Stimulated activated naive CD4-positive, alpha-beta T cell (primary cell): ENCODE measurements around the gene HNRNPUL1.

Experiments
- DNase-seq, 6 experiments: peaks; one replicate each; lab custom pipeline; 2025; lab: John Stamatoyannopoulos, UW

Gene HNRNPUL1

DNA sequence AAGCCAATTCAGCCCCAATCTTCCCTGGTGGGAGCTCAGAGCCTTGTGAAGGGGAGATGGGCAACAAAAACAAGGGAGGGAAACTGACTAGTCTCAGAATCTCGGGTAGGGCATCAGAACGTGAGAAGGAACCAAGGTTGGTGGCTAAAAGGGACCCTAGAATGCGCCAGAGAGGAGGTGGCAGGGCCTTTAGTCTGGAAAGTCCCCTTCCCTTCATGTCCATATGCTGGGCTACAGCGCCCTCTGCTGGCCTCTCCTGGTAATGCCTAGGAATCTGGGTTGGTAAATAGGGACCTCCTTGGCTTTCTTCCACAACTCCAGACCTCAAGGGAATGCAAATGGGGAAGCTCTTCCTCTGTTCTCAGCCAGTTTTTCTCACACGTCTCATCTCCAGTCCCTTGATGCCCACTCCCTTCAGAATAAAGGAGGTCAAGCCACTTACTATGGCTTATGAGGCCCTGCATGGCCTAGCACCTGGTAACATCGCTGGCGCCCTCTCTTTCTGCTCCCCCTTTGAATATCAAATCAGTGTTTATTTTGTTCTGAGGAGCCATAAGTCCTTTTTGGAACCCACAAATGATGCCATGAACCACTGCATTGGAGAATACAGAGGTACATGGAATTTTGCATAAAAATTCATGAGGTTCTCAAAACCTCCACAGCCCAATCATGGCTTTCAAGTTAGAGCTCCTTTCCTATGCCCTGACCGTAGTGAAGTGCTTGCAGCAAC is 44.4 kb downstream of the HNRNPUL1 start:
- peak; percentile 79 to 95 (median 92) for DNase-seq

DNA sequence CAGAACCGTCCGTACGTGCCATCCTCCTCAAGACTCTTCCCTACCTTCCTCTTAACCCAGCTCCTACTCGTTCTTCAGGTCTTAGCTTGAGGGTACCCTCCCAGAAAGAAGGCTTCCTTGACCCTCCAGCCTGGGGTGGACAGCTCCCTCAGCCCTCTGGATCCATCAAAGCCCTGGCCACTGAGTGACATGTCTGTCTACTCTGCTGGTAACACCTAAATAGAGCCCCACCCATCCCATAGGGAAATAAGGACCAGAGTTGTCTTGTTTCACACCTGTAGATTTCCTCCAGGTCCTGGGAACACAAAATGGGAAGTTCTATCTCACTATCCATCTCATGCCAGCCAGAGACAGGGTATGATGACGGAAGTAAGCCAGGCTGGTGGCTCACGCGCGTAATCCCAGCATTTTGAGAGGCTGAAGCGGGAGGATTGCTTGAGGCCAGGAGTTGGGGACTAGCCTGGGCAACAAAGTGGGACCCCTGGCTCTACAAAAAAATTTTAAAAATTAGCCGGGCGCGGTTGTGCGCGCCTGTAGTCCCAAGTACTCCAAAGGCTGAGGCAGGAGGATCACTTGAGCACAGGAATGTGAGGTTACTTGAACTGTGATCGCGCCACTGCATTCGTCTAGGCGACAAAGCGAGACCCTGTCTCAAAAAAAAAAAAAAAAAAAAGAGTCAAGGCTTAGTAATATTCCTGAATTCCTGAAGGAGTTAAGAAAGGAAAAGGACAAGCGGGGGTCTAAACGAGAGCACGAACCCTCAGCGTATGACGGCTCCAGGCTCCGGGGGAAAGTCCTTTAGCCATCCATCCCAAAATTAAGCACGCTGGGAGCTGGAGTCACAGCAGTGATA is 45.2 kb downstream of the HNRNPUL1 start:
- no peak for DNase-seq

DNA sequence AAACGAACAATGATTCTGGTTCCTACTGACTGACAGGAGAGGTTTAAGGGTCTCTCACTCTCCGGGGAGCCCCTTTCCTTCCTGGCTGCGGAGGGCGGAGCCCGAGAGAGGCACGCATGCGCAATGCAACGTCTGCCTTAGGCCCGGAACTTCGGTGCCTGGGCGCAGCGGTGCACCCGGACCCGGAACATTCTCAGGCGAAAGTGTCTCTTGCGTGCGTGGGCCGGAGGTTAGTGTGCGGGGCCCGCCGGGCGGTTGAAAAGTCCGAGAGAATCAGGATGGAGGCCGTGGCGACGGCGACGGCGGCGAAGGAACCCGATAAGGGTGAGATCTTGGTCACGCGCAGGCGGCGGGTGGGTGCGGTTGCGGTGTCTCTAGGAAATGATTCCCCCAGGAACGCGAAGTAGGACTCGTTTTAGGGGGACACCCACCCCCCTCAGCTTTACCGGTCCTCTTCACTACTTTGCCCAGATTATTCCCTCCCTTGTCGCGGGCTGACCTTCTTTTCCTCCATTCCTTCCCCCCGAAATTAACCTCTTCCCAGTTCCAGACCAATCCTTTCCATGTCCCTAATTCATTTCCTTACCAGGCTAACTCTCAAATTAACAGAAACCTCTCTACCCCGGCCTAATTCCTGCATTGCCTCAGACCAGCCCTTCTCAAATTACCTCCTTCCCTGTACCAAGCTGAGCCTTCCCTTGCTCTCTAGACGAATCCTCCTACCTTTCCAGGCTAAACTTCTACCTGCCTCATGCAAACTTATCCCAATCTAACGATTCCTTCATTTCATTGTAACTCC is 46.1 kb downstream of the HNRNPUL1 start, which contains the start of gene CCDC97:
TSS of gene CCDC97 (plus strand) at position 140 of the 799 bp plus-strand sequence. CDS start at position 279, 139 bp downstream.
- DNase-seq = peak; percentile 82 to 98 (median 86)

DNA sequence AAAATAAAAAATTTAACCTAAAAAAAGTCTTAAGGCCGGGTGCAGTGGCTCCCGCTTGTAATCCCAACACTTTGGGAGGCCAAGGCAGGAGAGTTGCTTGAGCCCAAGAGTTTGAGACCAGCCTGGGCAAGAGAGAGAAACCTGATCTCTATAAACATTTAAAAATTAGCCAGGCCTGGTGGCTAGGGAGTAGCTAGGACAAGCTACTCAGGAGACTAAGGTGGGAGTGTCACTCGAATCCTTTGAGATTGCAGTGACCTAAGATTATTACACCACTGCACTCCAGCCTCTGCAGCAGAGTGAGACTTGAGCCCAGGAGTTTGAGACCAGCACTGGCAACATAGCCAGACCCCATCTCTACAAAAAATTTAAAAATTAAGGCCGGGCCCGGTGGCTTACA is 46.9 kb downstream of the HNRNPUL1 start:
- DNase-seq = no peak

DNA sequence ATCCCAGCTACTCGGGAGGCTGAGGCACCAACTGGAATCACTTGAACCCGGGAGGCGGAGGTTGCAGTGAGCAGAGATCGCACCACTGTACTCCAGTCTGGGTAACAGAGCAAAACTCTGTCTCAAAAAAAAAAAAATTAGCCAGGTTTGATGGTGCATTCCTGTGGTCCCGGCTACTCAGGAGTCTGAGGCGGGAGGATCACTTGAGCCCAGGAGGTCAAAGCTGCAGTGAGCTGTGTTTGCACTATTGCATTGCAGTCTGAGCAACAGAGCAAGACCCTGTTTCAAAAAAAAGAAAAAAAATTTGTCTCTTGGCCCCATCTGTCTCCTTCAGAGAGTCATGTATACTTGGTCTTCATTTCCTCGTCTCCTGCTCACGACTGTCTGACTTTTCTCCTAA is 47.4 kb downstream of the HNRNPUL1 start:
- no peak for DNase-seq

DNA sequence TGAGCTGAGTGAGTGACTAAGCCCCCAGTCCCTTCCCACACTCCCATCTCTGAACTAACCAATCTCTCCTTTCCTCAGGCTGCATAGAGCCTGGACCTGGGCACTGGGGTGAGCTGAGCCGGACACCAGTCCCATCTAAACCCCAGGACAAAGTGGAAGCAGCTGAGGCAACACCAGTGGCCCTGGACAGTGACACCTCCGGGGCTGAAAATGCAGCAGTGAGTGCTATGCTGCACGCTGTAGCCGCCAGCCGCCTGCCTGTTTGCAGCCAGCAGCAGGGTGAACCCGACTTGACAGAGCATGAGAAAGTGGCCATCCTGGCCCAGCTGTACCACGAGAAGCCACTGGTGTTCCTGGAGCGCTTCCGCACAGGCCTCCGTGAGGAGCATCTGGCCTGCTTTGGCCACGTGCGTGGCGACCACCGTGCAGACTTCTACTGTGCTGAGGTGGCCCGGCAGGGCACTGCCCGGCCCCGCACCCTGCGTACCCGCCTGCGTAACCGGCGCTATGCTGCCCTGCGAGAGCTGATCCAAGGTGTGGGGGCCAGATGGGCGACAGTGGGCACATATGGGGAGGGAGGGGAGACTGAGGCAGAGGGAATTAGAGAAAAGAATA is 52.2 kb downstream of the HNRNPUL1 start:
- DNase-seq = no peak

DNA sequence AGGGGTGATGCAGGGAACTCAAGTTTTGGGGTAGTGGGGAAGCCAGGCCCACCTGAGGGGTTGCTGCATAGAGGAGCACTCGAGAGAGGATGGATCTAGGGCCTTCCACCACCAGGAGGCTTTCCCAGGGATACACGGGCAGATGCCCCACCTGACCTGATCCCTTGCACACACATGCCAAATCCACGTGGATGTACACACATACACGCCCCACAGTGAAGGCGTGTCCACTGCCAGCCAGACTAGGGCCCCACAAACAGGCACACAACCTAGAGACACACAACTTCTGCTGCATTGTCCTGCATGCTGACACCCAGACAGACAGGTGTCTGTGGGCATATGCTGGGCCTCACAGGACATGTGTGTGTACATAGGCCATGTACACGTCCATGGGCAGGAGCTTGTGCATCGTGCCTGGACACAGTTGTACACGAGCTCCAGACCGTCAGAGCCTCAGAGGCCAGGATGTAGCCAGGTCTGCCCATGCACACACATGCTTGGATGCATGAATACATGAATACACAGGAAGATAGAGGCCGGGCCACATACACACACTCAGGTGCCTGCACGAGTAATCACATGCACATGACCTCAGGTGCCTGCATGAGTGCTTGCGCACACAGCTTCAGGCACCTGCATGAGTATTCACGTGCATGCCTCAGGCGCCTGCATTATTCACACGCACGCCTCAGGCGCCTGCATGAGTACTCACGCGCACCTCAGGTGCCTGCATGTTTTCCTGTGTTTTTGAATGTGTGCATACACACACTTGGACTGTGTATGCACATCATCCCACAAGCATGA is 54.7 kb downstream of the HNRNPUL1 start:
- no peak for DNase-seq

DNA sequence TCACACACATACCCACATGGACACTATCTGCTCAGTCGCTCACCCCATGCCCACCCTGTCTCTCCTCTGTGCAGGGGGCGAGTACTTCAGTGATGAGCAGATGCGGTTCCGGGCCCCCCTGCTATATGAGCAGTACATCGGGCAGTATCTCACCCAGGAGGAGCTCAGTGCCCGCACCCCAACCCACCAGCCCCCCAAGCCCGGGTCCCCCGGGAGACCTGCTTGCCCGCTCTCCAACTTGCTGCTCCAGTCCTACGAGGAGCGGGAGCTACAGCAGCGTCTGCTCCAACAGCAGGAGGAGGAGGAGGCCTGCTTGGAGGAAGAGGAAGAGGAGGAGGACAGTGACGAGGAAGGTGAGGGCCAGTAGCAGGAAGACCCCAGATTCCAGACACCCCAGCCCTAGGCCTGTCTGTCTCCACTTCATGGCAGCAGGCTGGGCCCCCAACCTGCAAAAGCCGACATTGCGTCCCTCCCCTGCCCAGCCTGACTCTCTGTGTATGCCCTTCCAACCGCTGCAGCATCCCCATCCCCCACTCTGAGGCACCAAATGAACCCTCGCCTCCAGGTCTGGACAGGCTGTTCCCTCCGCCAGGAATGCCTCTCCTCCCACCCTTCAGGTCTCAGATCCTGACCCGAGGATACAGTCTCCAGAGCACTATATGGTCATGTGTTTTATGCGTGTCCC is 55.5 kb downstream of the HNRNPUL1 start:
- DNase-seq = no peak

DNA sequence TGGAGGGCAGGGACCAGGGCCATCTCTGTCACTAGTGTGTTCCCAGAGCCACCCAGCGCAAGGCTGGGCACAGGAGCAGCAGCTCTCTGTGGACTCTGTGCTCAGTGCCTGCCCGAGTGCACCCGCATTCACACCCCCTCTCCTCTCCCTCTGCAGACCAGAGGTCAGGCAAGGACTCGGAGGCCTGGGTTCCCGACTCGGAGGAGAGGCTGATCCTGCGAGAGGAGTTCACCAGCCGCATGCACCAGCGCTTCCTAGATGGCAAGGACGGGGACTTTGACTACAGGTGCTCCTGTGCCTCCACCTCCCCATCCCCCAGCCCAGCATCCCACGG is 56.0 kb downstream of the HNRNPUL1 start:
- no peak for DNase-seq

DNA sequence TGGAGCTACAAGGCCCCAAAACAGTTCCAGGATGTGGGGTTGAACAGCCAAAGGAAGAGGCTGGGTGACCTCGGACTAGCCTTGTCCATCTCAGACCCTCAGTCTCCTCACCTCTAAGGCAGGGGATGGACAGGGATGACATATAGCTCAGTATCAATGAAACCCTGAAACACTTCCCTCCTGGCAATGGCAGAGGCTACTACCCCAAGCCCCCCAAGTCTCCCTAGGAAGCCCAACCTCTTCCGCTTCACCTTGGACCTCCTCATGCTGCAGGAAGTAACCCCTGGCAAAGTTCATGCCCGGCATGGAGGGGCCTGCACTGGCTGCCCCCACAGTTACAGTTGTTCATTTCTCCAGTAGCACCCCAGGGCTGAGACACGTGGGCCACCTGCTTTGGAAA is 56.4 kb downstream of the HNRNPUL1 start:
- no peak for DNase-seq

DNA sequence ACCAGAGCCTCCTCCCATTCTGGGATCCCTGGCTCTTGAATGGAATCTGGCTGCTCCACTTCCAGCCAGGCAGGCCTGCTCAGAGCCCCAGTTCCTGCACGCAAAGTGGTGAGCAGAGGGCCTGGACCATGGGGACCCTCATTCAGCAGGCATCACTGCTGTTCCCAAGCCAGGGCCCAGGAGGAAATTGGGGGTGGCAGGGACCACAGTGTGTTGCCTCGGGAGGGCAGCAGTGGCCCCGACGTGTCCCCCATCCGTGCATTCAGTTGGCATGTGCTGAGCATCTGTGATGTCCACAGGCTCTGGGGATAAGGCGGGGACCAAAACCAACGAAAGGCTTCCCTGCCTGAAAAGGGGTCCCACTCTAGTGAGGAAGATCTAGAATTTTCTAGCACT is 57.0 kb downstream of the HNRNPUL1 start:
- no peak for DNase-seq

DNA sequence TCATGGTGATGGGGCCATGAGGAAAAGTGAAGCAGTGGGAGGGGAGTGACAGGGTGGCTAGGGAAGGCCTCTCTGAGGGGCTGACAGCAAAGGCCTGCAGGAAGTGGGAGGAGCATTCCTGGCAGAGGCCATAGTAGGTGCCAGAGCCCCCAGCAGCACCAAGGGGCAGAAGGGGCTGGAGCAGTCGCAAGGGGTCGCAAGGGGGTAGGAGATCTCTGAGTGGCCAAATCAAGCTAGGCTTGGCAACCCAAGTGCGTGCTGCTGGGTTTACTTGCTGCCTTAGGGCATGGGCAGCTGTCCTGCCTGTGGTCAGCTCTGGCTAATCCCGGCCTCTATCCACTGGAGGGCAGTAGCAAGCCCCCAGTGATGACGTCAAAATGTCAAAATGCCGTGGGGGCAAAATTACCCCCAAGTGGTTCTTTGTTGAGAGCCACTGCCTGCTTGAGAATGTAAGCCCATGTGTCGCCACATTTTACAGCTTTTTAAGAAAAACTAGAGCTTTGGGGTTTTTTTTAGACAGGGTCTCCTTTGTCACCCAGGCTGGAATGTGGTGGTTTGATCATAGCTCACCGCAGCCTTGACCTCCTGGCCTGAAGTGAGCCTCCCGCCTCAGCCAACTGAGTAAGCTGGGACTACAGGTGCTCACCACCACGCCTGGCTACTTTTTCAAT is 57.6 kb downstream of the HNRNPUL1 start:
- DNase-seq = no peak

DNA sequence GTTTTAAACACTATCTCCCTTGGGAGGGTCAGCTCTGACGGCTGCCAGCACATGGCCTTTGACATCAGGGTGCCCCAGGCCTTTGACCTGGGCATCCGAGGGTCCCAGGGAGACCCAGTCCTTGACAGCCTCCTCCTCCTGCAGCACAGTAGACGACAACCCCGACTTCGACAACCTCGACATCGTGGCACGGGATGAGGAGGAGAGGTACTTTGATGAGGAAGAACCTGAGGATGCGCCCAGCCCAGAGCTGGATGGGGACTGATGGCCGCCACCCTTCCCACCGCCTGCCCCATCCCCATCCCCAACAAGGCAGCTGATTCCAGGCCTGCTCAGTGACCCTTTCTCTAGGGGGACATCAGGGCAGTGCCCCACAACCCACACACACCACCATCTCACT is 58.3 kb downstream of the HNRNPUL1 start:
- DNase-seq = no peak

DNA sequence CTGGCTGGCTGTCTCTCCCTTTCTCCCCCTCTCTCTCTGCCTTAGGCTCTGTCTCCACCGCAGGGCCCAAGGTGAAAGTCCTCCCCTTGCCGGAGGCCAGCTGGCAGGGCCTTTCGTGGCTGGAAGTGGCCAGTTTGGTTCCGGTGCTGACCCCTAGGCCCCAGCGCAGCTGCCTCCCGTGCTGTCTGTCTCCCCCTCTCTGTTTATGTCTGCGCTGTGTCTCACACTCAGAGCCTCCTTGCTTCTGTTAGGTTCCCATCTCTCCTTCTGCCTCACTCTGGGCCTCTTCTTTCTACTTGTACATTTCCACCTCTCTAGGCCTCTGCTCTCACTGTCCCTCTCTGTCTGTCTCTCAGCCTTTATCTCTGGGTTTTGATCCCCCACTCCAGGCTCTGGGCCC is 58.9 kb downstream of the HNRNPUL1 start:
- no peak for DNase-seq

DNA sequence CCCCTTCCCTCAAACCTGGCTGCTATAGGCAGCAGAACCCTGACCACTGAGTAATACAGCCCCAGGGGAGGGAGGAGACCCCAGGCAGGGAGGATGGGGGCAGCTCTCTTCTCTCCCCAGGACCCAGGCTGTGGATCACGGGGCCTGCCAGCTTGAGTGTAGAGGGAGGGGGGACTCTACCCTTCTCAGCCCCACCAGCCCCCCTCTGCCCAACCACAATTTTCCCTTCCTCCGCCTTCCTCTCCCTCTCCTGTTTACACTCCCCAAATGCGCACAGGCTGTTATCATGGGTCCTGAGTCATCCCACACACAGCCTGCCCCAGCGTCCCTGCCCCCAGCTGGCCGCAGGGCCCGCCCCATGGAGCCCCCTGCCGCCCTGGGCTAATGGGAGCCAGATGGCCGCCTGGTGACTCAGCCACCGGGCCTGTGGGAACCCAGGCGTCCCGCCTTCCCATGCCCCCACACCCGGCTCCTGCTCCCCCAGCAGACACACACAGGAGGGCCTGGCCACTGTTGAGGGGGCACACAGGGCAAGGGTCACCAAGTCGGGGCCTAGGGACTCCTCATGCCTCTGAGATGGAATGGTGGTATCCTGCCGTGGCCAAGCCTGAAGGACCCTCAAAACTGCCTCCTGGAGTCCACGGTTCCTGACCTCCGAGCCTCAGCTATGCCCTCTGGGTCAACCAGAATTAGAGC is 59.4 kb downstream of the HNRNPUL1 start:
- no peak for DNase-seq

DNA sequence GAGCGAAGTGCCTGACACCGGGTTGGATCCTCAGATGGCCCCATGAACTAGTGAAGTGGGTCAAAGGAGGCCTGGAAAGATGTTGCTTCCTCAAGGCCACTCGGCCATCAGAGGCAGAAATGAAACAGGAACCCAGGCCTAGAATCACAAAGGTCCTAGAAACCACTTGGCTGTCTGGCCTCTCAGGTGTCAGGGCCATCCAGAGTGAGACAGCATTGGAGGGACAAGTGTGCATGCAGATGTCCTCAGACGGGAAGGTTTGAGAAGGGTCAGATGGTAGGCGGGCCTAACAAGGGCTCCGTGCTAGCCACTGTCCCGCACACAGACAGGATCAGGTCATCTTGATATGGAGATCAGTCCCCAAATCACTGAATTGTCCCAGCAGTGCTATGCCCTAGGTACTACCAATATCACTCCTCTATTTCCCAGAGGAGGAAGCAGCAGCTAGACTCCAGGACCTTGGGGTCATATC is 60.1 kb downstream of the HNRNPUL1 start:
- DNase-seq = no peak

DNA sequence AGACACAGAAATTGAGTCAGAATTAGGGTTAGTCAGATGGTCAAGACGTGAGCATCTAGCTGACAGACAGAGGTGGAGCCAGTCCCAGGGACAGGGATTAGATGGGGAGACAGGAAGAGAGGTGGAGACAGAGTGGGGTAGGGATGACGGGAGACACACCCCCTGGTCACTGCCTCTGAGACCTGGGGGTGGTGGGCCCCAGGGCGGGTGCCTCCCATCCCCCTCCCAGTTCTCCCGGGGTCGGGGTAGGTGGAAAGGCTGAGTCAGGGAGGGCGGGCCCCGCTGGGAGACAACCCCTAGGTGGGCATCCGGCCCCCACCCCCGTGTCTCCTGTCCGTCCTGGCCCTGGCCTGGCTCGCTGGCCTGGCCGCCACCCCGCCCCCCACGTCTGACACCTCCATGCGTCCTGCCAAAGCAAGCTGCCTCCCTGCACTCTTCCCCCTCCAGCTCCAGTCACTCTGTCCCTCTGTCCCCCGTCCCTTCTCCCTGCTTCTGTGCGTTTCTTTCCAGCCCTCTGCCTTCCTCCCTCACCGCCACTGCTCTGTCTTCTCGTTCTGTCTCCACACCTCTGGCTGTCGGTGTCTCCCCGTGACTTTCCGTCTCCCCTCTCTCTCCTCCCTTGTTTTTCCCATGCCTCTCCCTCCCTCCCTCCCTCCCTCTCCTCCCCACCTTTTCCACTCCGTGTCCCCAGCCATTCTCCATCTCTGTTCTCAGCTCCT is 60.9 kb downstream of the HNRNPUL1 start:
- DNase-seq = no peak

DNA sequence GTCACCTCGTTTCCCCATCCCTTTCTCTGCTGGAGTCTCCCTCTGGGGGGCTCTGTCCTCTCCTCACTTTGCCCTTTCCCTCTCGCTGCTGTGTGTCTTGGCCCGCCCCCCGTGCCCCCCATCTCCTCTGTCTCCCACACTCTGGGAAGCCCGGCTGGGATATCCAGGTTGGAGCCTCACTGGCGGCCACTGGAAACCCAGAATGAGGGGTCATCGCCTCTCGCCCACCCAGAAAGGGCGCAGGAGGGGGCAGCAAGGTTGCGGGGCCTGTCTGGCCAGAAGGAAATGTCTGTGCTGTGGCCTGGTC is 61.4 kb downstream of the HNRNPUL1 start:
- DNase-seq = no peak
